NT2/D1 (cell line): ENCODE data around the gene UTP4.

ENCODE experiments used
- SUZ12 ChIP-seq: IDR thresholded peaks from 2 replicates; pipeline ENCODE4 v1.6.1; 2011; ENCODE audit not compliant: insufficient read length, insufficient read depth; ENCODE audit errors: extremely low read depth
- YY1 ChIP-seq: IDR thresholded peaks from 2 replicates; pipeline ENCODE4 v1.6.1; 2011; ENCODE audit not compliant: insufficient read length, insufficient read depth
- ZNF274 ChIP-seq: IDR thresholded peaks from 2 replicates; pipeline ENCODE4 v1.6.1; 2011; ENCODE audit warnings: mild to moderate bottlenecking, low read depth, low read length

DNA sequence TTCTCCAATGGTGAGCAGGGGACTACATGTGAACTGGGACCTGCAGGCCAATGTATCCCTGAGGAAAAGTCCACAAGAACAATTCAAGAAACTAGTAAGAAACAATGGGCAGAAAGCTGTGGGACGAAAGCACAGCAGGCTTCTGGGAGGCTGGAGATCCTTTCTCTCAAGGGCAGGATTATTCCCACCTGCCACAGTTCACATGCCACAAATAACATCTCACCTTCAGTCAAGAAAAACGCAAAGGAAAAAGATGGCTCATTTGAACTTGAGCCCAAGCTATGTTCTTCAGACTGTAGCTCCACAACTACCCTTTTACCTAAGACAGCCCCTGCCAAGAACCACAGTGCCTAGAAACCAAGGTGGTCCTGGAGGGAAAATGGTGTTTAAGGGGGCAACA is 14.0 kb upstream of the UTP4 start:
- no peak for TF ChIP-seq YY1
- TF ChIP-seq ZNF274: no peak
- no peak for TF ChIP-seq SUZ12
